GM18873 (cell line): ENCODE data around the gene LRRC2.
"Not testable (repeated sequence)": the region's sequence is repeated elsewhere in the genome, so short reads cannot be mapped to it uniquely, and the experiment has no call there.

ENCODE experiments used
- ATAC-seq: cut with Tn5 transposase; IDR thresholded peaks from one replicate; pipeline ENCODE4 v1.9.1; 2021; ENCODE audit warnings: mild to moderate bottlenecking, moderate library complexity, moderate number of reproducible peaks; ENCODE audit not compliant: unreplicated experiment, low FRiP score

Gene LRRC2

GRCh38 chr3:46501702-46502101 lies 64.4 kb downstream of the LRRC2 start:
- no peak for ATAC-seq

- ATAC-seq: no peak
Measured at GRCh38 chr3:46500656-46501635, 65.2 kb downstream of the LRRC2 start.

- ATAC-seq: no peak
Measured at GRCh38 chr3:46498916-46499519, 67.1 kb downstream of the LRRC2 start.

GRCh38 chr3:46497556-46498265 lies 68.4 kb downstream of the LRRC2 start, which contains the start of gene RTP3:
Gene RTP3, plus strand, starts transcription at chr3:46497976. Its CDS starts 87 bp downstream, at chr3:46498063.
- ATAC-seq: no peak

GRCh38 chr3:46496746-46497555 lies 69.2 kb downstream of the LRRC2 start:
- no peak for ATAC-seq

- ATAC-seq: no peak
Measured at GRCh38 chr3:46495901-46496456, 70.1 kb downstream of the LRRC2 start.

GRCh38 chr3:46494491-46494890 lies 71.6 kb downstream of the LRRC2 start:
- not testable (repeated sequence) for ATAC-seq

- ATAC-seq: no peak
Measured at GRCh38 chr3:46492890-46493547, 73.1 kb downstream of the LRRC2 start.

GRCh38 chr3:46491089-46492070 lies 74.7 kb downstream of the LRRC2 start:
- no peak for ATAC-seq

- ATAC-seq: no peak
Measured at GRCh38 chr3:46490338-46491084, 75.6 kb downstream of the LRRC2 start.

GRCh38 chr3:46489875-46490274 lies 76.2 kb downstream of the LRRC2 start:
- ATAC-seq: no peak

GRCh38 chr3:46489381-46489780 lies 76.7 kb downstream of the LRRC2 start:
- ATAC-seq: no peak

GRCh38 chr3:46488735-46489361 lies 77.3 kb downstream of the LRRC2 start:
- peak; percentile 75 for ATAC-seq

GRCh38 chr3:46485779-46486175 lies 80.3 kb downstream of the LRRC2 start:
- no peak for ATAC-seq

GRCh38 chr3:46484911-46485778 lies 81.0 kb downstream of the LRRC2 start:
- no peak for ATAC-seq

GRCh38 chr3:46484388-46484787 lies 81.7 kb downstream of the LRRC2 start:
- no peak for ATAC-seq
